OCI-LY1 (cell line): ENCODE results near the gene HYCC2.

Experiments used
- CTCF ChIP-seq: fragments of 200-600 bp; sonication (generic), shearing (Covaris generic); IDR thresholded peaks from 2 replicates; pipeline ENCODE4 v1.5.1; 2017; ENCODE audit warnings: mild to moderate bottlenecking, antibody characterized with exemption, low read length, moderate library complexity, mixed read lengths
- EZH2 ChIP-seq: fragments of 200-600 bp; sonication (generic), shearing (Covaris generic); IDR thresholded peaks from 2 replicates; pipeline ENCODE4 v1.8.0; 2017; ENCODE audit warnings: borderline replicate concordance, mixed run types, mild to moderate bottlenecking, antibody characterized with exemption, low read length, moderate library complexity, mixed read lengths

DNA sequence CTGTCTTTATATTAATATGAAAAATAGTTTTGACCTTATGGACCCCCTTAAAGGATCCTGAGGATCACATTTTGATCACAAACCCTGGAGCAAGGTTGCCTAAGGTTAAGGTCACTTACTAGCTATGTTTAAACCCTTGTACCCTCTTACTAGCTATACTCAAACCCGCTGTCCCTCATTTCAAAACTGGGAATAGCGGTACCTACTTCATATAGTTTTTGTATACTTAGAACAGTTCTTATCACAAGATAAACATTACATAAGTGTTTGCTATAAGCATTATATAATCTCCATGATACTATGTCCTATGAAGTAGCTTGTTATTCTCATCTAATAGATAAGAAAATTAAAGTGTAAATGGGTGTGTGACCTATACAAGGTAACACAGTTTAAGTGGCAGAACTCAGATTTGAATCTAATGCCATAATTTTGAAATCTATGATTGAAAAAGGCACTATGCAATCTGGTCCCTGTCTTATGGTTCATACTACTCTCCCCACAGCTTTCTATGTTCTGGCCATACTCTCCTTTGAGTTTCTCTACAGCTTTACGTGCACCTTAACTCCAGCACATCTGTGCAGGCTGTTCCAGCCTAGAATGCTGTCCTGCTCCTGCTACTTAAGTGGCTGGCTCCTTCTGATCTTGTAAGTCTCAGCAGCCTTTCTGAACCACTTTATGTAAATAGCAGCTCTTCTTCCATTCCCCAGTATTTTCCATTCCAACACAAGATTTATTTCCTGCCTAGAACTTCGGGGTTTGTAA is 30.4 kb downstream of the HYCC2 start:
- TF ChIP-seq EZH2: no peak
- TF ChIP-seq CTCF: no peak
